HG03460 (cell line): Measurements from ENCODE around the gene SERPINE2.
"Not testable (repeated sequence)": the region's sequence is repeated elsewhere in the genome, so short reads cannot be mapped to it uniquely, and the experiment has no call there.

Experiments
- ATAC-seq: cut with Tn5 transposase; IDR thresholded peaks from one replicate; pipeline ENCODE4 v1.9.1; 2021; ENCODE audit not compliant: unreplicated experiment

Gene SERPINE2

DNA sequence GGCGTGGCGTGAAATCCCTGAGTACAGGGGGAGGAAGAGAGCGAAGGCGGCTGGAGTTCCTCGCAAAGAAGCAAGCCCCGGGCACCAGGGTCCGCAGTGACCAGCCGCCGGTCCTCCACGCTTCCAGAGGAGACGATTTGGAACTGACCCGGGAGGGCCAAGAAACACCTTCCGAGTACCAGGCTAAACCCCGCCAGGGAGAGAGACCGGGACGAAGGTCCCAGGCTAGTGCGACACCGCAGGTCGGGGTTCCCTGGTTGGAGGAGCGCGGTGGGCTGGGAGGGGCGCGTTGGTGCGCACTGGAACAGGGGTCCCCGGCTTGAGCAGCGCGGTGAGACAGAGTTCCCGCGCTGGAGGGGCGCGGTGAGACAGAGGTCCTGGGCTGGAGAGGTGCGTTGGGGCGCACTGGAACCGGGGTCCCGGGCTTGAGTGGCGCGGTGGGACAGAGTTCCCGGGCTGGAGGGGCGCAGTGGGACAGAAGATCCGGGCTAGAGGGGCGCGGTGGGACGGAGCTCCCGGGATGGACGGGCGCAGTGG, 94.9 kb downstream of the SERPINE2 start:
- no peak for ATAC-seq

DNA sequence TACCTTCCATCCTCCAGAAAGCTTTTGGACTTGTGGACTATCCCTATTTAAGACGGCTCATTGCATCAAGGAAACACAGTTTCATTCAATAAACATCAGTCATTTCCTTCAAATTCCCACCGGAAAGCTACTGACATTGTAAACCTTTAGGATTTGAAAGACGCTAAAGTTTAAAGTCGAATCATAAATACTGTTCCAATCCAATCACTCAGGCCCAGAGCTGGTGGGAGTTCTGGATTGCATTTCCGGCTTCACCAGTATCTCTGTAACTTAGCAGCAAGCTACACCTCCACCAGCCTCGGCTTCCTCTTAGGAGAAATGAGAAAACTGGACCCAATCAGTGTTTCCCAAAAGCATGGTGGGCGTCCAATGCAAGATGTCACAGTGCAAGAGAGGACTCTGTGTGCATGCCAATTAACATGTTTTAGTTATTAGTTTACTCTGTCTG, 95.5 kb downstream of the SERPINE2 start:
- no peak for ATAC-seq

DNA sequence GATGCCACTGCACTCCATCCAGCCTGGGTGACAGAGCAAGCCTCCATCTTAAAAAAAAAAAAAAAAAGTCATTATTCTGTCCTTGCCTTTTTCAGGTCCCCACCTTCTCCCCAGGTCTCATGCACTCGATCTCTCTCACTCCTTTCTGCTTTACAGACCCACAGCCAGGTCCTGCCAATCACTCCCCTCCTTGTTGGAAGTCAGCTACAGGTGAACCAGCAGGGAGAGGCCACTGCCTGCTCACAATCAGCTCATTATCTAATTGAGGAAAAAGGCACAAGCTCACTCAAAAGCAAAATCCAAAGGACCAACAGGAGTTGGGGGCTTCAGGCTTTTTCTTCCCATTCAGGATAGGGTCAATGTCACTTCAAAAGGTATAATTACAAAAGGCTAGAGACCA, 96.0 kb downstream of the SERPINE2 start:
- ATAC-seq = no peak

DNA sequence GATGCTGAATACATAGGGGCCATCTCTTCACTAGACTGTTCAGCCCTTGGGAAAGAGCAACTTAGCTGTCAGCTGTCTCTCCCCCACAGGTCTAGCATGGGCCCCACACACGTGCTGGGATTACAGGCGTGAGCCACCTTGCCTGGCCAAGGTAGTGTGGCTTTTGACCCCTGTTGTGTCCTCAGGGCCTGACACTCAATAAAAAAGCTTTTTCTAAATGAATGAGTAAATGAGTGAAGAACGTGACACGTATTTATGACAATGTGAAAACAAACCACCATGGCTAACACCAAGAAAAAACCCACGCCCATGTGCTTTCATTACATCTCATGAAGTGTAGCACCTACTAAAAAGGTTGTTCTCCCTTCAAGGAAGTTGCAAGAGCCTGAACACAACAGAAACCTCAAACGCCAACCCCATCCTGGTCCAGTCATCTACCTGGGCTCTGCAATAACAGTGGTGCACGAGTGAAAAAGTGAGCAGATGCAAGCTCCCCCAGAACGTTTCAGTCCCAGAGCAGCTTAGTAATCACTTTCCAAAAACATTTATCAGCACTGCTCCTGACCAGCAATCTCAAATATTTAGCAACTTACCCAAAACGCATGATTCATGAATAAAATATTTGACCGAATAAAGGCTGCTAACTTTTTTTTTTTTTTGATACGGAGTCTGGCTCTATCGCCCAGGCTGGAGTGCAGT, 97.4 kb downstream of the SERPINE2 start:
- peak; percentile 43 for ATAC-seq

DNA sequence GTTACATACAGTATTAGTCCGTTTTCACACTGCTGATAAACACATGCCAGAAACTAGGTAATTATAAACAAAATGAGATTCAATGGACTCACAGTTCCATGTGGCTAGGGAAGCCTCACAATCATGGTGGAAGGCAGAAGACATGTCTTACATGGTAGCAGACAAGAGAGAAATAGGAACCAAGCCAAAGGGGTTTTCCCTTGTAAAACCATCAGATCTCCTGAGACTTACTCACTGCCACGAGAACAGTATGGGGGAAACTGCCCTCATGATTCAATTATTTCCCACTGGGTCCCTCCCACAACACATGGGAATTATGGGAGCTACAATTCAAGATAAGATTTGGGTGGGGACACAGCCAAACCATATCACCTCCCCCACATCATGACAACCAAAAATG, 99.6 kb downstream of the SERPINE2 start:
- ATAC-seq = not testable (repeated sequence)

DNA sequence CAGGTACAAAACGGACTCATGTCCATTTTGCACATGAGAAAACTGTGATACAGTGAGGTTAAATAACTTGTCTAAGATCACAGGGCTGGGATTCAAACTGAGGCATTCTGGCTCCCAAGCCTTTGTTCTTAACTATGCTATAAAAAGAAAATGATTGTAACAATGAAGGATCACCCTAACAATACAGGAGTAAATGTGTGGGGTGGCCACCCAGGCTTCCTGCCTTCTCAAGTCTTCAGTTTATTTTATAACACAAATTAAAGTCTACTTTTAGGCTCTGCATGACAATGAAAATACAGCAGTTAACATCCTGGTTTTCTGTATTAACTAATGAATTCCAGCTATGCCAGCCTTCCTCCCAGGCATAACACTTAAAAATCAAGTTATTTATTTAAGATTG, 101.6 kb downstream of the SERPINE2 start:
- no peak for ATAC-seq

DNA sequence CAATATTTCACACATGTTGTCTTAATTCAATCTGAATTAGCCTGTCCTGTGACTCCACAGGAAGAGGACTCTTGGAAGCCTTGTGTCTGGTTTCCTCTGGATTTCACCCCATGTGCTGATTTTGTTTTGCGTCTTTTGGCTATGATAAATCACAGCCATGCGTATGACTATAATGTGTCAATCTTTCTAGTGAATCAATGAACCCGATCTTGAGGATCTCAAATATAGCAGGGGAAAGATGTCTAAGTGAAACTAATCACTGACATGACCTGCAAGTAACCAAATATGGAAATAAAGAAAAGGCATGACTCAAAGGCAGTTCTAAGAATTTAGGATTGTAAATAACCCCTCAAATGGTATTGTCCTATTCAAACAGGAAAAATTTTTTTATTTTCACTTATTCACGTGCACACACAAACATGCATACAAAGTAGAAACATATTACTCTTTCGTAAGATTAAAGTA, 102.2 kb downstream of the SERPINE2 start:
- ATAC-seq = no peak

DNA sequence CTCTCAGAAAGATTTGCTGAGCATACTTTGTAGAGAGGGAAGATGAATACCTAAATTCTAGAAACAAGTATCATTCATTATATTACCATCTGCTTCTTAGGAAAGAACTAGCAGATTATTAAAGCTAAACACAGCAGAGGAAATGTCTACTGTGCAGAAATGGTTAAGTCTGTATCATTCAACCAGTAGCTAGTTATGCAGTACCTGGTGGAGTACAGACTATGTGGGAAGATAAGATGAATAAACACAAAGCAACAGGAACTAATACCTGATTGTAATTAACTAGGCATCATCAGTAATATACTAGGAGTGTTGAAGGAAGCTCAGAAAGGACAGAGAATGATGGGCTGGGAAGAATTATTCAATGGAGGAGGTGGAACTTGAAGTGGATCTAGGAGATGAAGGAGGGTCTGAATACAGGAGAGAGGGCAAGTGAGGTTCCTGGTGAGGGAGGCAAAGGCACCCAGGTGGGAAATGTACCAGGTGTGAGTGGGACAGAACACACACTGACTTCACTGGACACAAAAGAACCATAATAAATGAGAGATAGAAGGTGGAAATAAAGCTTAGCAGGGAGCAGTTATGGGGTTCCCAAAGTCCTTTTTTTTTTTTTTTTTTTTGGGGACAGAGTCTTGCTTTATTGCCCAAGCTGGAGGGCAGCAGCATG, 103.5 kb downstream of the SERPINE2 start:
- no peak for ATAC-seq

DNA sequence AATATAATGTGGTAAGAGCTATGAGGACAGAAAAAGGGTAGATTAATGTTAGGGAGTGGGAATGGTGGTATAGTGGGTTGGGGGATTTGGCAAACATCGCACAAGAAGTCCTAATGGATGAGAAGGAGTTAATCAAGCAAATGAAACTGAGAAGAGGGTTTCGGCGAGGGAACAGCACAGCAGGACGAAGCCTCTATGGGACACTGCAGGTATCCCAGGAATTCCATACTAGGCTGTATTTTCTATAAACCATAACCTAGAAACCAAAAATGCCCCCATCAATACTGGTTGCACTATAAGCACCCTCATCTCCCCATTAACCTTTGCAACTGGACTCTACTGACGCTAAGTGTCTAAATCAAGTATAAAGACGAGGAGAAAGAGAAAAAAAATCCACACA, 104.2 kb downstream of the SERPINE2 start:
- no peak for ATAC-seq

DNA sequence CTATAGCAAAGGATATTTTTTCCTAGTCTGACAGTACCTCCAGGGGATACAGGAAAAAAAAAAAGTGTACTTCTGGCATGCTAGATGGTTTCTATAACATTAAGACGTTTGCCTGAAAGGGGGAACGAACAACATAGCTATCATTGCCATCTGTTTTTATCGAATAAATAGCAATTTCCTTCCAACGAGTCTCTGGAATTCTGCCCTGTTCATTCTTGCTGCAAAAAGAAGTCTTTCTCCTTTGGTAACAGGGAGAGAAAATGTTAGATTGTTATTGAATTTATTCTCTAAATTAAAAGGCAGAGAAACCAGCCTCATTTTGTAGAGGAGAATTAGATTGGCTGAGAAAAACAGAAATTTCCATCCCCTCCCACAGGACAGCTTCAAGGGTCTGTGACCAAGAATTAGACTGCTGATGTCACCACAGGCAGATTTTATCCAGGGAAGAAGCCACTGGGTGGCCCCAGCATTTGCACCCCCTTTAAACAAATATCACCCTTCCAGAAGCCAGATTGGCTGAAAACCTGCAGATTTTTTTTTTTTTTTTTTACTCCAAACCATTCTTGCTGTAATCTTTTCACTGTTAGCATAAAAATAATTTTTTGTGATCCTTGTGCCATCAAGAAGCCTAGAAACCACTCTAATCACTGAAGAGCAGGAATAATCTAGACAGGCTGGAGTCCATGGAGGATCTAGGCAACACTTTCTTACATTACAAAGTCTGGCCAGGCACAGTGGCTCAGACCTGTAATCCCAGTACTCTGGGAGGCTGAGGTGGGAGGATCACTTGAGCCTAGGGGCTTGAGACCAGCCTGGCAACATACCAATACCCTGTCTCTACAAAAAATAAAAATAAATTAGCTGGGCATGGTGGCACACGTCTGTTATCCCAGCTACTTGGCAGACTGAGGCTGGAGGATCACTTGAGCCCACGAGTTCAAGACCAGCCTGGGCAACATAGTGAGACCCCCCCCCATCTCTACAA, 106.0 kb downstream of the SERPINE2 start:
- no peak for ATAC-seq

DNA sequence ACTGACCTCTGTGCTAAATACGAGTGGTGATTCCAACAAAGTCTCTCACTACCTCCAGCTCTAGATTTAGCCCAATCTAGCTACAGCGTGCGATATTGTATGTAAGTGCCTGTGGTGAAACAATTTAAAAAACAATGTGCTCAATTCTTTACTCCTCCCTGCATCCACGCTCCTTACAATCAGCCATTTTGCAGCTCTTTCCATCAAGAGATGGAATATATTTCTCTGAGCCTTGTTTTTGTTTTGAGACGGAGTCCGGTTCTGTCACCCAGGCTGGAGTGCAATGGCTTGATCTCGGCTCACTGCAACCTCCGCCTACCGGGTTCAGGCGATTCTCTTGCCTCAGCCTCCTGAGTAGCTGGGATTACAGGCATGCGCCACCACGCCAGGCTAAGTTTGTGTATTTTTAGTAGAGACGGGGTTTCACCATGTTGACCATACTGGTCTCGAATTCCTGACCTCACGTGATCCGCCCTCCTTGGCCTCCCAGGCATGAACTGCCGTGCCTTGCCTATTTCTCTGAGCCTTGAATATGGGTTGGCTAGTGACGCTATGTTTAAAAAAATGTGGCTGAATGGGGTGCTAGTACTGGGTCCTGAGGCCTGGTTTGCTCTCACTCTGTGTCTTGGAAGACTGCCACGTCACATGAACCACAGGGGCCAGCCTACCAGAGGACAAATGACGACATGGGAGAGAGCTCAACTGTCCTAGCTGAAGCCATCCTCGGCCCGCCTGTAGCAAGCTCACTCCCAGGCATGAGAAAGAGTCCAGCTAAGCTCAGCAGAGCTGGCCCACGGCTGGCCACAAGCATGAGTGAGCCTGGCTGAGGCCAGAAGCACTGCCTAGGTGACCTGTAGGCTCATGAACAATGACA, 108.7 kb downstream of the SERPINE2 start:
- ATAC-seq = no peak

DNA sequence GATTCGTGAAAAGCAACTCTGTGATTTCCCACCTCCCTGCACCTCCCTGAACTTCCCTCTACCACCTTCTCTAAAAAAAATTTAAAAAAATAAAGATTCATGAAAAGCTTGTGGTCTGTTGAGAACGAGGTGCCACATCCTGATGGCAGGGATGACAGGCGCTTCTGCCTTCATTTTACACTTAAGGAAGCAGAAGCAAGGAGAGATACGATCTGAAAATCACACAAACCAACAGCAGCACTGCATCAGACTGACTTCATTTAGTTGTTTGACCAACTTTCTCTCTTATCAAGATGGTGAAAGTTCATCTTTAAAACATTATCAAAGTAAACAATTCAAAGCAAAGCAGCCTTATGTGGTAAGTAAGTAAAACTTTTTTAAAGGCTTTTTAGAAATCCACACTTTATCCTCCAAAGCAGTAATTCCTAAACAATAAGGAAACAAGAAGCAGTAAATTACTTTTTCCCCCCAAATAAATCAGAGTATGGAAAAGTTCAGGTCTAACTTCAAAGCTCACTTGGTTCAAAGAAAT, 109.4 kb downstream of the SERPINE2 start:
- no peak for ATAC-seq

DNA sequence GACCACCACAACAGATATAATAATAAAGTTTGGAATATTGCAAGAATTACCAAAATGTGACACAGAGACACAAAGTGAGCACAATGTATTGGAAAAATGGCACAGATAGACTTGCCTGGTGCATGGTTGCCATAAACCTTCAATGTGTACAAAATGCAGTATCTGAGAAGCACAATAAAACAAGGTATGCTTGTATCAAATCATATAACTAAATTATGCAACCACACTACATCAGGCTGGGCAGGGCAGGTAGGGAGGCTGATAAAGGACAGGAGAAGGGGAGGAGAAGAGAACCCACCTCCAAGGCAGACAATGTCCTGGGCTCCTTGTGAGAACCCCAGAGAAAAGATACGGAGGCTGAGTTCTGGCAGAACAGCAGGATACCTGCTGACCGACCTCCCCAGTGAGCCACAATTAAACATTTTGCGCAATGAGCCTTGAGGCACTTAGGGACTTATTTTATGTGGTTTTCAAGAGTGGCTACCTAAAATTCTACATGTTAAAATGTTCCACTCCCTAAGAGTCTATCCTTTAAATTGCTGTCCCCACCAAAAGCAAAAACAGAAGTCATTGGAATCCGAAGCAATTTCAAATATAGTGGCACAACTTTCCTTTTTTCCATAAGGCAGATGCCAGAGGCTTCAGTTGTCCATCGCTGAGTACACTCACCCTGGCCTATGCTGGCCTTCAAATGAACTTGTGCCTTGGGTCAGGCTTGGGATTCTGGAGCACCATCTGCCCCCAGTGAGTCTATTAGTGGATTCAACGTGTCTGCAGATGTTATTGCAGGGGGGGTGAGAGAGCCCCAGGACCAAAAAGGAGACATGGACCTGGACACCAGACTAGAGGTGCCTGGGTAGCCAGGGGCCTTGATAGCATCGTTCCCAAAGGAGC, 110.7 kb downstream of the SERPINE2 start:
- ATAC-seq = no peak

DNA sequence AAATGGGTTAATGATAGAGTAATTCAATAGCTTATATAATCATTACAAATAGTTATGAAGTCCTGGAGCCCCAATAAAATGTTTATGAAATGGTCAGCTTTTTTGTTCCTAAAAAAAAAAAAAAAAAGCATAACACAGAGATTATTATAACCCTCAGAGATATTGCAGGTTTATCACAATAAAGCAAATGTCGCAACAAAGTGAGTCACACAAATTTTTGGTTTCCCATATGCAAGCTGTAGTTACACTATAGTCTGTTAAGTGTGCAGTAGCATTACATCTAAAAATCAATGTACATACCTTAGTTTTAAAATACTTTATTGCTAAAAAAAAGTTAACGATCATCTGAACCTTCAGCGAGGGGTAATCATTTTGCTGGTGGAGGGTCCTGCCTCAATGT, 114.0 kb downstream of the SERPINE2 start:
- ATAC-seq = no peak
